Panc1 (cell line): Measurements from ENCODE around the gene TINAG. TPM values are rescaled to one million over a fixed set of nuclear protein-coding genes. Genes with fewer than 3 reads are reported as not detected.

ENCODE experiments used
- ATAC-seq: fragments of 200-7000 bp; cut with Tn5 transposase; 2 replicates; pipeline ENCODE4 v1.9.1; 2020; ENCODE audit warnings: mild to moderate bottlenecking, moderate library complexity
- BruUV-seq: library from RNA; stranded (reverse); fragments of 400-500 nt; replicated peaks from 2 replicates; lab custom pipeline; 2021; lab: Mats Ljungman, UMichigan
- CTCF ChIA-PET: fragments of 300-600 bp; sonication (Branson Sonifier 250); formaldehyde crosslinking; loops from one replicate; lab custom pipeline; 2022; ENCODE audit warnings: antibody characterized with exemption; lab: Charles Lee
- POLR2A ChIA-PET: fragments of 300-600 bp; sonication (Branson Sonifier 250); formaldehyde crosslinking; loops from one replicate; lab custom pipeline; 2022; ENCODE audit warnings: antibody characterized with exemption; lab: Charles Lee
- DNase-seq: peaks from one replicate; pipeline ENCODE4 v3.0.0-alpha.2; 2010; ENCODE audit warnings: low read depth, low spot score
- H3K27ac ChIP-seq: 2 replicates; pipeline ENCODE4 v1.5.1; 2011; ENCODE audit warnings: mild to moderate bottlenecking, low read length, inconsistent platforms
- H3K27me3 ChIP-seq: fragments of 200-500 bp; sonication (Bioruptor generic); 2 replicates; pipeline ENCODE4 v1.6.0; 2014; ENCODE audit warnings: low read length, inconsistent platforms; ENCODE audit not compliant: control insufficient read depth, insufficient read depth
- H3K36me3 ChIP-seq: fragments of 200-500 bp; sonication (Bioruptor generic); 2 replicates; pipeline ENCODE4 v1.5.1; 2014; ENCODE audit warnings: inconsistent platforms, mild to moderate bottlenecking, low read length, moderate library complexity; ENCODE audit not compliant: control insufficient read depth, insufficient read depth
- H3K4me1 ChIP-seq: 2 replicates; pipeline ENCODE4 v1.5.1; 2011; ENCODE audit warnings: inconsistent platforms, mild to moderate bottlenecking, low read length, moderate library complexity; ENCODE audit not compliant: control insufficient read depth, insufficient read depth
- H3K4me3 ChIP-seq, 2 experiments: 2 replicates each; pipeline ENCODE4 v1.5.1; 2011 to 2012; ENCODE audit warnings: low read depth in 2 of 2, low read length in 2 of 2, mild to moderate bottlenecking in 2 of 2, inconsistent platforms in 1 of 2, moderate library complexity in 1 of 2
- H3K9me3 ChIP-seq: fragments of 200-500 bp; sonication (Bioruptor generic); 2 replicates; pipeline ENCODE4 v1.5.1; 2014; ENCODE audit warnings: low read depth, mild to moderate bottlenecking, inconsistent platforms, low read length, moderate library complexity; ENCODE audit not compliant: control insufficient read depth, insufficient read depth
- POLR2AphosphoS5 ChIP-seq: IDR thresholded peaks from 2 replicates; pipeline ENCODE4 v1.6.1; 2012; ENCODE audit warnings: mild to moderate bottlenecking, low read depth, low read length, moderate library complexity
- SIN3A ChIP-seq: IDR thresholded peaks from 2 replicates; pipeline ENCODE4 v1.6.1; 2012; ENCODE audit warnings: low read depth, mild to moderate bottlenecking, low read length, moderate library complexity, borderline replicate concordance; ENCODE audit not compliant: insufficient read depth
- TCF7L2 ChIP-seq: IDR thresholded peaks from 2 replicates; pipeline ENCODE4 v1.6.1; 2011; ENCODE audit warnings: mild to moderate bottlenecking, low read depth, low read length, inconsistent platforms
- in situ Hi-C: cut with HindIII; loops from 2 replicates; pipeline ENCODE4 v1.10.0; 2016; ENCODE audit warnings: low sequenced_read_pairs, low pct_unique_long_range_greater_than_20kb
- intact Hi-C: fragments of 100-400 bp; cut with micrococcal nuclease; formaldehyde crosslinking; loops from one replicate; pipeline ENCODE4 v1.10.0; 2022; ENCODE audit not compliant: unreplicated experiment
- total RNA-seq: library from RNA; stranded (reverse); gene quantifications from one replicate; pipeline ENCODE4 v1.2.1, GENCODE V29; 2021; ENCODE audit not compliant: unreplicated experiment
- TF ChIP-seq, protein P1 (sequence below), 2 experiments: IDR thresholded peaks; 2 replicates each; pipeline ENCODE4 v1.6.1; 2011 to 2012; ENCODE audit warnings: low read depth in 2 of 2, control low read depth in 1 of 2, low read length in 1 of 2, mild to moderate bottlenecking in 1 of 2, moderate library complexity in 1 of 2; ENCODE audit not compliant: insufficient read depth in 1 of 2
- TF ChIP-seq, protein P2 (sequence below): fragments of 450-650 bp; IDR thresholded peaks from 2 replicates; pipeline ENCODE4 v1.5.1; 2017; ENCODE audit warnings: mild to moderate bottlenecking

The TINAG gene
- total RNA-seq, 1 experiment from 2014 or later = not detected

DNA sequence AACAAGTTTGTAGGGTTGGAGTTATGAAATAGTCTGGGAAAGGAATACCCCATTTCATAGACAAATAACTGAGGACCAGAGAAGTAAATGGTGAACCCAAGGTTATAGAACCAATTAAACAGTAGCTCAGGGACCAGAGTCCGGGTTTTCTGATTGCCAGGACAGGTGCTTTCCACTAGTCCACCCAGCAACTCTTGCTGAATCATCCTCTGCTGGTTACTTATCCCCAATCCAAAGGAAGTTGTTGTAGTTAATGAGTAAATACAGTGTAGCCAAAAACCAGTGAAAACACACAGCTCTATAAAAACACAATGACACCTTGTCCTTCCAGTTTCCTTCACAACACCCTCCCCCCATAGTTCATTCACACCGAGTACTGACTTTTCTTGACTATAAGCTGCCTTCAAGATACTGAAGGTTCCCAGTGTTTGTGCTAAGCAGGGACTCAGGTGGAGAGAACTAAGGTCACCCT is 766 bp upstream of the TINAG start:
- BruUV-seq = no TSS peak
- in situ Hi-C loops (no loop called here), intact Hi-C loops (no loop called here)
- DNase-seq (no peak), ATAC-seq (no peak)
- Histone ChIP-seq H3K27ac (no peak overlapping the region), H3K4me3 (no peak overlapping the region), H3K27me3 (no peaks in the 10 kb centered on the region), H3K9me3 (no peaks in the 10 kb centered on the region), H3K4me1 (no peaks in the 10 kb centered on the region), H3K36me3 (no peaks in the 10 kb centered on the region)
- ChIA-PET POLR2A (no interaction called here), CTCF (no interaction called here)
- no peak for TF ChIP-seq TCF7L2
- TF ChIP-seq, protein P1, sequence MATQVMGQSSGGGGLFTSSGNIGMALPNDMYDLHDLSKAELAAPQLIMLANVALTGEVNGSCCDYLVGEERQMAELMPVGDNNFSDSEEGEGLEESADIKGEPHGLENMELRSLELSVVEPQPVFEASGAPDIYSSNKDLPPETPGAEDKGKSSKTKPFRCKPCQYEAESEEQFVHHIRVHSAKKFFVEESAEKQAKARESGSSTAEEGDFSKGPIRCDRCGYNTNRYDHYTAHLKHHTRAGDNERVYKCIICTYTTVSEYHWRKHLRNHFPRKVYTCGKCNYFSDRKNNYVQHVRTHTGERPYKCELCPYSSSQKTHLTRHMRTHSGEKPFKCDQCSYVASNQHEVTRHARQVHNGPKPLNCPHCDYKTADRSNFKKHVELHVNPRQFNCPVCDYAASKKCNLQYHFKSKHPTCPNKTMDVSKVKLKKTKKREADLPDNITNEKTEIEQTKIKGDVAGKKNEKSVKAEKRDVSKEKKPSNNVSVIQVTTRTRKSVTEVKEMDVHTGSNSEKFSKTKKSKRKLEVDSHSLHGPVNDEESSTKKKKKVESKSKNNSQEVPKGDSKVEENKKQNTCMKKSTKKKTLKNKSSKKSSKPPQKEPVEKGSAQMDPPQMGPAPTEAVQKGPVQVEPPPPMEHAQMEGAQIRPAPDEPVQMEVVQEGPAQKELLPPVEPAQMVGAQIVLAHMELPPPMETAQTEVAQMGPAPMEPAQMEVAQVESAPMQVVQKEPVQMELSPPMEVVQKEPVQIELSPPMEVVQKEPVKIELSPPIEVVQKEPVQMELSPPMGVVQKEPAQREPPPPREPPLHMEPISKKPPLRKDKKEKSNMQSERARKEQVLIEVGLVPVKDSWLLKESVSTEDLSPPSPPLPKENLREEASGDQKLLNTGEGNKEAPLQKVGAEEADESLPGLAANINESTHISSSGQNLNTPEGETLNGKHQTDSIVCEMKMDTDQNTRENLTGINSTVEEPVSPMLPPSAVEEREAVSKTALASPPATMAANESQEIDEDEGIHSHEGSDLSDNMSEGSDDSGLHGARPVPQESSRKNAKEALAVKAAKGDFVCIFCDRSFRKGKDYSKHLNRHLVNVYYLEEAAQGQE (IDR thresholded peaks at IDR 0.05; ENCODE audit: insufficient read depth in 1 of 2, low read depth in 2 of 2, low read length in 1 of 2) = no peak
- TF ChIP-seq POLR2AphosphoS5 = no peak
- TF ChIP-seq, protein P2, sequence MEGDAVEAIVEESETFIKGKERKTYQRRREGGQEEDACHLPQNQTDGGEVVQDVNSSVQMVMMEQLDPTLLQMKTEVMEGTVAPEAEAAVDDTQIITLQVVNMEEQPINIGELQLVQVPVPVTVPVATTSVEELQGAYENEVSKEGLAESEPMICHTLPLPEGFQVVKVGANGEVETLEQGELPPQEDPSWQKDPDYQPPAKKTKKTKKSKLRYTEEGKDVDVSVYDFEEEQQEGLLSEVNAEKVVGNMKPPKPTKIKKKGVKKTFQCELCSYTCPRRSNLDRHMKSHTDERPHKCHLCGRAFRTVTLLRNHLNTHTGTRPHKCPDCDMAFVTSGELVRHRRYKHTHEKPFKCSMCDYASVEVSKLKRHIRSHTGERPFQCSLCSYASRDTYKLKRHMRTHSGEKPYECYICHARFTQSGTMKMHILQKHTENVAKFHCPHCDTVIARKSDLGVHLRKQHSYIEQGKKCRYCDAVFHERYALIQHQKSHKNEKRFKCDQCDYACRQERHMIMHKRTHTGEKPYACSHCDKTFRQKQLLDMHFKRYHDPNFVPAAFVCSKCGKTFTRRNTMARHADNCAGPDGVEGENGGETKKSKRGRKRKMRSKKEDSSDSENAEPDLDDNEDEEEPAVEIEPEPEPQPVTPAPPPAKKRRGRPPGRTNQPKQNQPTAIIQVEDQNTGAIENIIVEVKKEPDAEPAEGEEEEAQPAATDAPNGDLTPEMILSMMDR = no peak
- TF ChIP-seq SIN3A = no peak

DNA sequence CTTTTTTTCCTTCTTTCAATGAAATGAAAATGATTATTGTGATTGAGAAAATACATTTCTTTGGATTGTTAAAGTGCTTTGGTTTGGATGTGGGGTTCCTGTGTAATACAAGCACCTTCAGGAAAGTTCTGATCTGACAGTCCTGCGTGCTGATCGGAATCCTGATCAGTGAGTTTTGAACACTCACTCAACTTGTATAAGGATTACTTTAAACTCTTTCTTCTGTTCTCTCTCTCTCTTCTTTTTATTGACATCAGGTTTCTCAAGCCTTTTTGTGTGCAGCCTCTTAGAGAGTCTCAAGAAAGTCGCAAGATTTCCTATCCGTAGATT is 710 bp downstream of the TINAG start:
- no peaks in the 10 kb centered on the region for H3K4me1 ChIP-seq
- no peaks in the 10 kb centered on the region for H3K27me3 ChIP-seq
- TF ChIP-seq POLR2AphosphoS5 (no peak), SIN3A (no peak), TCF7L2 (no peak)
- TF ChIP-seq, protein P2 = no peak
- TF ChIP-seq, protein P1 (IDR thresholded peaks at IDR 0.05; ENCODE audit: insufficient read depth in 1 of 2, low read depth in 2 of 2, low read length in 1 of 2) = no peak
- no peaks in the 10 kb centered on the region for H3K36me3 ChIP-seq
- H3K4me3 ChIP-seq = no peak overlapping the region
- ATAC-seq (no peak), DNase-seq (no peak)
- intact Hi-C loops = no loop called here
- ChIA-PET CTCF (no interaction called here), POLR2A (no interaction called here)
- no peaks in the 10 kb centered on the region; the same call in 1 of the 2 replicates for H3K9me3 ChIP-seq
- no TSS peak for BruUV-seq
- H3K27ac ChIP-seq = no peak overlapping the region
- in situ Hi-C loops = no loop called here
